ENCODE measurements around the gene JDP2.
"Not testable (repeated sequence)": the region's sequence is repeated elsewhere in the genome, so short reads cannot be mapped to it uniquely, and the experiment has no call there.

The JDP2 gene

GRCh38 chr14:75469606-75470237, 41.9 kb downstream of the JDP2 start:
- peaks cover 23% of the 10 kb centered on the region for H3K36me3 ChIP-seq (ENCODE audit: control insufficient read depth, insufficient read depth, low read length)
- no peaks in the 10 kb centered on the region for H3K27me3 ChIP-seq (replicated peaks; ENCODE audit: control insufficient read depth, insufficient read depth, low read length)
- no peak for DNase-seq (ENCODE audit: extremely low read depth, insufficient read length)
- H3K4me3 ChIP-seq (replicated peaks; ENCODE audit: low read depth, low read length), result no peak overlapping the region
- no peak for TF ChIP-seq CTCF (IDR thresholded peaks at IDR 0.05; ENCODE audit: insufficient read depth, low read length, poor library complexity, severe bottlenecking)

- Histone ChIP-seq H3K4me3 (replicated peaks; ENCODE audit: low read depth, low read length) (no peak overlapping the region), H3K36me3 (ENCODE audit: control insufficient read depth, insufficient read depth, low read length) (peaks cover 24% of the 10 kb centered on the region), H3K27me3 (replicated peaks; ENCODE audit: control insufficient read depth, insufficient read depth, low read length) (no peaks in the 10 kb centered on the region)
- TF ChIP-seq CTCF (IDR thresholded peaks at IDR 0.05; ENCODE audit: insufficient read depth, low read length, poor library complexity, severe bottlenecking), result no peak
- DNase-seq (ENCODE audit: extremely low read depth, insufficient read length), result peak; percentile 46
Measured at GRCh38 chr14:75470238-75470797, 42.5 kb downstream of the JDP2 start.

DNA sequence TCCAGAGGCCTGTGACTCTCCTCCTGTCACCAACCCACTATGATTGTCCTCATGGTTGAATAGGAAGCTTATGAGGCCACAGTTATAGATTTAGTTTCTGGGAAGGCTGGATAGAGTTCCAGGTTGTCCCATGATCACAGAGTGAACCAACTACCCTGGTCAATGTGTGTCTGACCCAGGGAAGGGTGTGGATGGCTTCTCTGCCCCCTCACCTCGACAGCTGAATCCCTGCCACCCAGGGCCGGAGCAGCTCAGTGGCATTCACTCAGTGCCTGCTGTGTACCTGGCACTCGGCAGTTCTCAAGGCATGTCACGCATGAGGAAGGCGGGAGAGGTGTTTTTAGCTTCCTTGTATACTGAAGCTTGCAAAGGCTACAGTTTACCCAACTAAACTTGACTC, 43.2 kb downstream of the JDP2 start:
- TF ChIP-seq CTCF (IDR thresholded peaks at IDR 0.05; ENCODE audit: insufficient read depth, low read length, poor library complexity, severe bottlenecking), result no peak
- no peaks in the 10 kb centered on the region for H3K27me3 ChIP-seq (replicated peaks; ENCODE audit: control insufficient read depth, insufficient read depth, low read length)
- H3K4me3 ChIP-seq (replicated peaks; ENCODE audit: low read depth, low read length), result no peak overlapping the region
- no peak for DNase-seq (ENCODE audit: extremely low read depth, insufficient read length)
- peaks cover 24% of the 10 kb centered on the region for H3K36me3 ChIP-seq (ENCODE audit: control insufficient read depth, insufficient read depth, low read length)

- DNase-seq (ENCODE audit: extremely low read depth, insufficient read length); H3K27me3 ChIP-seq (replicated peaks; ENCODE audit: control insufficient read depth, insufficient read depth, low read length); H3K4me3 ChIP-seq (replicated peaks; ENCODE audit: low read depth, low read length): not testable (repeated sequence)
- H3K36me3 ChIP-seq (ENCODE audit: control insufficient read depth, insufficient read depth, low read length), result peaks cover 20% of the 10 kb centered on the region
Measured at GRCh38 chr14:75474127-75474526, 46.3 kb downstream of the JDP2 start.

DNA sequence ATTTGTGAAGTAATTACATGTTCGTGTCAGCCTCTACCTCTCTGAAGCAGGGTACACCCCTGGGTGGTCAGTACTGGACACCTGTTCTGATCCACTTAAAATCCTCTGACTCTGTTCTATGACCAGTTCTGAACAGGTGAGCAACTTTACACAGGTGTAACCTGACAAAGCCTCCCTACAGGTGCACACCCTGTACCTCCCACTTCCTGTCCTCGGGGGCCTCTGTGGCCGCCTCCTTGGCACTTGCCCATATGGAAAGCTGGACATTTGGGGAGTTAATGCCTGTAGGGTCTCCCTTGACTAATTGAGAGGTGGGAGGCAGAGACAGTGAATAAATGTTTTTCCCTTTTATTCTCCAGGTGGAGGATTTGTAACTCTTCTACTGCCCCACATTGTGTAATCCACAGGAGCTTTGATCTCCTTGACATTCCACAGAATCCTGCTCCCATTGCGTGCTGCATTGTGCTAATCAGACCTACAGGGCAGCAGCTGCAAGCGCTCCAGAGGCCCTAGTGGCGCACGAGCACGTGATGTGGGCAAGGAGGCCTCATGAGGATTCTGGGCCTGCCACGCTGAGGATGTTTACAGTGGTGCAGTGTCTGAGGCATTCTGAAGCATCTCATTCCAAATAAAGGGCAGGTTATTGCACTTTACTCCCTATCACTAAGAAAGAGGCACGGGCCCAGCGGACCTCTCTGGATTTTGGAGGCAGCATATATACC, 48.6 kb downstream of the JDP2 start:
- TF ChIP-seq CTCF (IDR thresholded peaks at IDR 0.05; ENCODE audit: insufficient read depth, low read length, poor library complexity, severe bottlenecking), result no peak

GRCh38 chr14:75477881-75478280, 50.1 kb downstream of the JDP2 start:
- no peak for TF ChIP-seq CTCF (IDR thresholded peaks at IDR 0.05; ENCODE audit: insufficient read depth, low read length, poor library complexity, severe bottlenecking)
- peaks cover 2% of the 10 kb centered on the region for H3K36me3 ChIP-seq (ENCODE audit: control insufficient read depth, insufficient read depth, low read length)
- no peak overlapping the region for H3K4me3 ChIP-seq (replicated peaks; ENCODE audit: low read depth, low read length)
- H3K27me3 ChIP-seq (replicated peaks; ENCODE audit: control insufficient read depth, insufficient read depth, low read length), result no peaks in the 10 kb centered on the region
- no peak for DNase-seq (ENCODE audit: extremely low read depth, insufficient read length)

More for the DNA sequence above, 48.6 kb downstream of the JDP2 start:
- Histone ChIP-seq H3K4me3 (replicated peaks; ENCODE audit: low read depth, low read length) (no peak overlapping the region), H3K36me3 (ENCODE audit: control insufficient read depth, insufficient read depth, low read length) (peaks cover 9% of the 10 kb centered on the region), H3K27me3 (replicated peaks; ENCODE audit: control insufficient read depth, insufficient read depth, low read length) (no peaks in the 10 kb centered on the region)
- DNase-seq (ENCODE audit: extremely low read depth, insufficient read length), result no peak
